OCI-LY3 (cell line): Measurements from ENCODE around the gene ELK3.

ENCODE experiments used
- H2AFZ ChIP-seq: fragments of 200-600, 300-600 bp; shearing (Covaris generic); 2 replicates; pipeline ENCODE4 v1.6.0; 2014; ENCODE audit warnings: antibody characterized with exemption, low read depth, low read length
- H3K27ac ChIP-seq: fragments of 200-600, 300-600 bp; sonication (generic); 2 replicates; pipeline ENCODE4 v1.5.1; 2014; ENCODE audit warnings: mild to moderate bottlenecking, low read length, moderate library complexity, mixed read lengths
- H3K27me3 ChIP-seq: fragments of 200-600, 300-600 bp; sonication (generic); 2 replicates; pipeline ENCODE4 v1.6.1; 2014; ENCODE audit warnings: low read depth, low read length, mixed read lengths
- H3K36me3 ChIP-seq: fragments of 200-600, 300-600 bp; sonication (generic); replicated peaks from 2 replicates; pipeline ENCODE3; 2014; ENCODE audit warnings: low read depth, low read length, mixed read lengths
- H3K4me1 ChIP-seq: fragments of 300-600, 200-600 bp; sonication (generic); 2 replicates; pipeline ENCODE4 v1.6.1; 2014; ENCODE audit warnings: low read length, mixed read lengths
- H3K4me2 ChIP-seq: fragments of 200-600, 300-600 bp; sonication (generic); 2 replicates; pipeline ENCODE4 v1.6.1; 2014; ENCODE audit warnings: low read length, mixed read lengths
- H3K4me3 ChIP-seq: fragments of 300-600, 200-600 bp; sonication (generic); 2 replicates; pipeline ENCODE4 v1.5.1; 2014; ENCODE audit warnings: antibody characterized with exemption, mild to moderate bottlenecking, low read length, moderate library complexity
- H3K79me2 ChIP-seq: fragments of 300-600, 200-600 bp; shearing (Covaris generic); 2 replicates; pipeline ENCODE4 v1.6.1; 2014; ENCODE audit warnings: mild to moderate bottlenecking, low read length, mixed read lengths
- H3K9ac ChIP-seq: fragments of 300-600, 200-600 bp; shearing (Covaris generic); 2 replicates; pipeline ENCODE4 v1.6.0; 2014; ENCODE audit warnings: mild to moderate bottlenecking, low read length, moderate library complexity
- H3K9me3 ChIP-seq: fragments of 200-600, 300-600 bp; shearing (Covaris generic); 2 replicates; pipeline ENCODE4 v1.6.1; 2014; ENCODE audit warnings: low read length, mixed read lengths; ENCODE audit not compliant: insufficient read depth
- H4K20me1 ChIP-seq: fragments of 200-600, 300-600 bp; sonication (generic); 2 replicates; pipeline ENCODE4 v1.6.1; 2016; ENCODE audit warnings: low read length, mixed read lengths; ENCODE audit not compliant: insufficient read depth
- CTCF ChIP-seq: fragments of 200-600, 300-600 bp; sonication (generic); IDR thresholded peaks from 2 replicates; pipeline ENCODE4 v1.5.1; 2014; ENCODE audit warnings: antibody characterized with exemption, low read length, low read depth
- EZH2phosphoT487 ChIP-seq: fragments of 200-600 bp; shearing (Covaris generic); IDR thresholded peaks from 2 replicates; pipeline ENCODE4 v1.6.1; 2018; ENCODE audit warnings: antibody characterized with exemption, mixed run types, low read depth

Gene ELK3

GRCh38 chr12:96192926-96193573 lies 1.1 kb upstream of the ELK3 start:
- Histone ChIP-seq H3K9me3 (no peaks in the 10 kb centered on the region), H3K27ac (peak overlapping the region; percentile 95), H3K9ac (peak overlapping the region; percentile 90; the same call in 1 of the 2 replicates), H4K20me1 (peaks cover 4% of the 10 kb centered on the region), H2AFZ (no peak overlapping the region), H3K4me1 (peaks cover 65% of the 10 kb centered on the region), H3K4me3 (peak overlapping the region; percentile 79), H3K4me2 (peak overlapping the region; percentile 88), H3K27me3 (peaks cover 19% of the 10 kb centered on the region), H3K79me2 (peaks cover 43% of the 10 kb centered on the region), H3K36me3 (no peaks in the 10 kb centered on the region)
- TF ChIP-seq CTCF: no peak
- no peak for TF ChIP-seq EZH2phosphoT487

GRCh38 chr12:96194576-96194889 lies 358 bp downstream of the ELK3 start:
- Histone ChIP-seq H3K9me3 (no peaks in the 10 kb centered on the region), H3K27ac (peak overlapping the region; percentile 95), H2AFZ (no peak overlapping the region), H4K20me1 (peaks cover 16% of the 10 kb centered on the region), H3K4me3 (peak overlapping the region; percentile 79), H3K27me3 (peaks cover 14% of the 10 kb centered on the region), H3K4me1 (peaks cover 71% of the 10 kb centered on the region), H3K4me2 (peak overlapping the region; percentile 52), H3K9ac (peak overlapping the region; percentile 90), H3K79me2 (peaks cover 58% of the 10 kb centered on the region), H3K36me3 (no peaks in the 10 kb centered on the region)
- TF ChIP-seq EZH2phosphoT487 (no peak), CTCF (no peak)

GRCh38 chr12:96194971-96195844 lies 1.0 kb downstream of the ELK3 start:
- peaks cover 71% of the 10 kb centered on the region for H3K4me1 ChIP-seq

More at GRCh38 chr12:96194971-96195844, 1.0 kb downstream of the ELK3 start:
- Histone ChIP-seq H4K20me1 (peaks cover 22% of the 10 kb centered on the region), H3K36me3 (no peaks in the 10 kb centered on the region), H3K27me3 (peaks cover 8% of the 10 kb centered on the region), H3K27ac (peak overlapping the region; percentile 95), H2AFZ (no peak overlapping the region), H3K9ac (peak overlapping the region; percentile 90), H3K4me3 (peak overlapping the region; percentile 79), H3K9me3 (no peaks in the 10 kb centered on the region), H3K79me2 (peaks cover 65% of the 10 kb centered on the region), H3K4me2 (peak overlapping the region; percentile 63)
- TF ChIP-seq CTCF: no peak
- TF ChIP-seq EZH2phosphoT487: no peak
